ENCODE data around the gene C1QTNF5. TPM values are rescaled to one million over a fixed set of nuclear protein-coding genes. Genes with fewer than 3 reads are reported as not detected.

C1QTNF5 gene
- total and polyA plus RNA-seq, 2 donors (not counting 1 experiment from before 2014, with no cell fraction given), result not detected

DNA sequence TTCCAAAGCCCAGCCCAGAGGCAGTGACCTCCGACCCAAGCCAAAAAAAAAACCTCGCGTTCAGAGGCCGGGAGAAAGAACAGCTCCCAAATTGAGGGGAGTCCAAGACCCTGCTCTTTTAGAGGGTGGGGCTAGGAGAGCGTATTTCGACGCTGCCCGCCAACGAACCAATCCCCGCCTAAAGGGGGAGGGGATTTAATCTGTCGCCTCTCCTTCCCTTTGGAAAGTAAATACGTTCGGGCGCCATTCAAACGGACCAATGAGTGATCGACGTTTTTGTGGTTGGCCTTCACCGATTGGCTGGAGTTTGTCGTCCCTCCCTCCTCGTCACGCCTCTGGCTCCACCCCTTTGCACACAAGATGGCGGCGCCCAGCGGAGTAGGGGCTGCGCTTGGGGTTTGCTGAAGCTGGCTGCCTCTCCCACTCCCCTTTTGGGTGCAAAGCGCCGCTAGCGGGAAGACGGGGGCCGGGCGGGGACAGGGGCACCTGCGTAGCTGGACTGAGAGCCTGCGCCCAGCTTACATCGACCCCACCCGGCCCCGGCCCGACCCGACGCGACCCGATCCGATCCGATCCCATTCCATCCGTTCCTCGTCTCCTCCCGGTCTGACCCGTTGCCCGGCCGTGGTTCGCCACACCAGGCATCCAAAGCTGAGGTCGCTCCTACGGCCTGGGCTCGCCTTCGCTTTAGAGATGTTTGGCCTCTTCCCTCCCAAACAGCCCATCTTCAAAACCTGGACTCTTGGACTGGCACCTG is 6.3 kb downstream of the C1QTNF5 start, which contains the start of gene RNF26:
Gene RNF26, plus strand, starts transcription at position 354 of the 757 bp plus-strand sequence. CDS start 596 bp downstream, outside the sequence.
- peaks cover 10 to 19% of the 10 kb centered on the region in 2 donors for H3K4me1 ChIP-seq (ENCODE audit: control insufficient read depth in 2 of 2, insufficient read depth in 2 of 2, low read length in 2 of 2)
- peaks cover 0 to 11% (median 7%) of the 10 kb centered on the region in 4 experiments for H3K27me3 ChIP-seq (replicated peaks in 1 of 4; ENCODE audit: control extremely low read depth in 1 of 4, control insufficient read depth in 3 of 4, insufficient read depth in 4 of 4, low read length in 3 of 4)
- H3K9ac ChIP-seq (ENCODE audit: low read length), result peak within 1 kb of the TSS; percentile 88
- peak; percentile 98 for ATAC-seq (ENCODE audit: low read depth)
- under 1% methylated on average over 48 of the region's 54 CpGs for WGBS (ENCODE audit: insufficient coverage)
- H3K4me3 Mint-ChIP-seq, result peak within 1 kb of the TSS; percentile 99
- TF ChIP-seq, protein P1, sequence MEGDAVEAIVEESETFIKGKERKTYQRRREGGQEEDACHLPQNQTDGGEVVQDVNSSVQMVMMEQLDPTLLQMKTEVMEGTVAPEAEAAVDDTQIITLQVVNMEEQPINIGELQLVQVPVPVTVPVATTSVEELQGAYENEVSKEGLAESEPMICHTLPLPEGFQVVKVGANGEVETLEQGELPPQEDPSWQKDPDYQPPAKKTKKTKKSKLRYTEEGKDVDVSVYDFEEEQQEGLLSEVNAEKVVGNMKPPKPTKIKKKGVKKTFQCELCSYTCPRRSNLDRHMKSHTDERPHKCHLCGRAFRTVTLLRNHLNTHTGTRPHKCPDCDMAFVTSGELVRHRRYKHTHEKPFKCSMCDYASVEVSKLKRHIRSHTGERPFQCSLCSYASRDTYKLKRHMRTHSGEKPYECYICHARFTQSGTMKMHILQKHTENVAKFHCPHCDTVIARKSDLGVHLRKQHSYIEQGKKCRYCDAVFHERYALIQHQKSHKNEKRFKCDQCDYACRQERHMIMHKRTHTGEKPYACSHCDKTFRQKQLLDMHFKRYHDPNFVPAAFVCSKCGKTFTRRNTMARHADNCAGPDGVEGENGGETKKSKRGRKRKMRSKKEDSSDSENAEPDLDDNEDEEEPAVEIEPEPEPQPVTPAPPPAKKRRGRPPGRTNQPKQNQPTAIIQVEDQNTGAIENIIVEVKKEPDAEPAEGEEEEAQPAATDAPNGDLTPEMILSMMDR (IDR thresholded peaks at IDR 0.05), result no peak
- TF ChIP-seq EZH2 (IDR thresholded peaks at IDR 0.05; ENCODE audit: borderline replicate concordance, insufficient read depth, low read depth, low read length, poor library complexity, severe bottlenecking), result no peak
- H3K4me2 ChIP-seq (replicated peaks; ENCODE audit: low read depth, low read length, poor library complexity, severe bottlenecking), result peak within 1 kb of the TSS; percentile 87
- H3K79me2 ChIP-seq (ENCODE audit: control insufficient read depth, insufficient read depth, low read length), result peaks cover 14% of the 10 kb centered on the region
- H4K20me1 ChIP-seq (ENCODE audit: control insufficient read depth, insufficient read depth, low read length, poor library complexity, severe bottlenecking), result peaks cover 7% of the 10 kb centered on the region
- no peaks in the 10 kb centered on the region for H3K9me3 ChIP-seq (ENCODE audit: control extremely low read depth in 1 of 3, control insufficient read depth in 2 of 3, insufficient read depth in 1 of 3, low read length in 2 of 3)
- peaks cover 0 to 2% of the 10 kb centered on the region in 2 experiments for H3K36me3 ChIP-seq (replicated peaks in 1 of 2; ENCODE audit: control extremely low read depth in 1 of 2, control insufficient read depth in 1 of 2, extremely low read depth in 1 of 2, insufficient read depth in 2 of 2, low read length in 1 of 2)
- peak within 1 kb of the TSS; percentile 95 for H3K27ac Mint-ChIP-seq
- CTCF ChIA-PET, result interaction anchor here (1.5 to 2.3 kb wide), 3 partner anchors 10 to 47 kb away, joined by 6 to 12 read pairs (median 7); partner anchors contain the start of gene USP2
- POLR2A ChIA-PET, result interaction anchor here (0.9 to 1.1 kb wide), 2 partner anchors 12 to 267 kb away, joined by 3 read pairs; partner anchors contain the start of gene VPS11
- H3K4me1 Mint-ChIP-seq, result peaks cover 27% of the 10 kb centered on the region
- H3K4me3 ChIP-seq (ENCODE audit: control extremely low read depth in 1 of 5, extremely low read depth in 1 of 5, insufficient read depth in 1 of 5, low read depth in 2 of 5, low read length in 4 of 5), result peak within 1 kb of the TSS; percentile 74 to 94 (median 88)
- intact Hi-C loops (cut with micrococcal nuclease), result loop anchor here (1.0 to 2.0 kb wide), 3 partner anchors 13 to 47 kb away; partner anchors contain the start of gene USP2
- H3K27me3 Mint-ChIP-seq, result peaks cover 16% of the 10 kb centered on the region
- peak; percentile 96 for DNase-seq
- peak within 1 kb of the TSS; percentile 59 to 83 for H3K27ac ChIP-seq (ENCODE audit: low read length in 2 of 2)
- peak within 1 kb of the TSS; percentile 90 for H2AFZ ChIP-seq (ENCODE audit: insufficient read depth, low read depth, low read length, poor library complexity, severe bottlenecking)
- no peaks in the 10 kb centered on the region for H3K9me3 Mint-ChIP-seq (ENCODE audit: insufficient read depth)

All from B cell (primary cell).